Globus pallidus (tissue), 1 donor: Measurements from ENCODE around the gene SPAG4.

Source experiments
- DNase-seq: peaks from one replicate; pipeline ENCODE4 v3.0.0-alpha.2; 2015; ENCODE audit warnings: low spot score

SPAG4 gene

GRCh38 chr20:35615667-35616464, at the start of gene SPAG4:
Gene SPAG4, plus strand, starts transcription at chr20:35615829. Its CDS starts 175 bp downstream, at chr20:35616004.
- peak; percentile 89 for DNase-seq

GRCh38 chr20:35568645-35569044, 47.0 kb upstream of the SPAG4 start:
- no peak for DNase-seq

- no peak for DNase-seq
These were observed 44.1 kb upstream of the SPAG4 start for GRCh38 chr20:35571555-35571954.

GRCh38 chr20:35572838-35573237, 42.8 kb upstream of the SPAG4 start:
- no peak for DNase-seq

GRCh38 chr20:35575958-35576357, 39.7 kb upstream of the SPAG4 start:
- no peak for DNase-seq

GRCh38 chr20:35576816-35577215, 38.8 kb upstream of the SPAG4 start:
- DNase-seq = no peak

GRCh38 chr20:35578469-35578868, 37.2 kb upstream of the SPAG4 start:
- DNase-seq = no peak

GRCh38 chr20:35579196-35579595, 36.4 kb upstream of the SPAG4 start:
- DNase-seq = no peak

GRCh38 chr20:35582131-35582530, 33.5 kb upstream of the SPAG4 start:
- no peak for DNase-seq

GRCh38 chr20:35582741-35583404, 32.8 kb upstream of the SPAG4 start:
- no peak for DNase-seq

- DNase-seq = no peak
These were observed 31.7 kb upstream of the SPAG4 start for GRCh38 chr20:35583636-35584560.

GRCh38 chr20:35586751-35587425, 28.7 kb upstream of the SPAG4 start:
- DNase-seq = no peak

- no peak for DNase-seq
These were observed 28.2 kb upstream of the SPAG4 start for GRCh38 chr20:35587436-35587835.

GRCh38 chr20:35588397-35588796, 27.2 kb upstream of the SPAG4 start:
- no peak for DNase-seq

GRCh38 chr20:35592339-35592974, 23.2 kb upstream of the SPAG4 start:
- no peak for DNase-seq

GRCh38 chr20:35595456-35595855, 20.2 kb upstream of the SPAG4 start:
- DNase-seq = no peak

- no peak for DNase-seq
These were observed 19.7 kb upstream of the SPAG4 start for GRCh38 chr20:35595901-35596300.

- DNase-seq = no peak
These were observed 18.4 kb upstream of the SPAG4 start for GRCh38 chr20:35597186-35597585.

- no peak for DNase-seq
These were observed 17.2 kb upstream of the SPAG4 start for GRCh38 chr20:35598476-35598875.

GRCh38 chr20:35598899-35599775, 16.5 kb upstream of the SPAG4 start:
- no peak for DNase-seq
